ENCODE measurements around the gene NUCKS1. TPM values are rescaled to one million over a fixed set of nuclear protein-coding genes. Genes with fewer than 3 reads are reported as not detected.

NUCKS1 gene
- total RNA-seq, 1 experiment from 2014 or later = 195 TPM

GRCh38 chr1:205772607-205773032 is 22.6 kb upstream of the NUCKS1 start:
- DNase-seq (ENCODE audit: low spot score) = no peak

GRCh38 chr1:205770618-205771017 is 20.6 kb upstream of the NUCKS1 start:
- no peak for DNase-seq (ENCODE audit: low spot score)

GRCh38 chr1:205769641-205770365 is 19.8 kb upstream of the NUCKS1 start:
- no peak for DNase-seq (ENCODE audit: low spot score)

GRCh38 chr1:205767248-205767647 is 17.3 kb upstream of the NUCKS1 start:
- no peak for DNase-seq (ENCODE audit: low spot score)

GRCh38 chr1:205766570-205766969 is 16.6 kb upstream of the NUCKS1 start:
- no peak for DNase-seq (ENCODE audit: low spot score)

GRCh38 chr1:205766038-205766437 is 16.1 kb upstream of the NUCKS1 start:
- peak; percentile 14 for DNase-seq (ENCODE audit: low spot score)

GRCh38 chr1:205764578-205764977 is 14.6 kb upstream of the NUCKS1 start:
- no peak for DNase-seq (ENCODE audit: low spot score)

- DNase-seq (ENCODE audit: low spot score) = no peak
These were observed 14.0 kb upstream of the NUCKS1 start for GRCh38 chr1:205763980-205764379.

- no peak for DNase-seq (ENCODE audit: low spot score)
These were observed 10.6 kb upstream of the NUCKS1 start for GRCh38 chr1:205760606-205761005.

- DNase-seq (ENCODE audit: low spot score) = no peak
These were observed 6.6 kb upstream of the NUCKS1 start for GRCh38 chr1:205756552-205756951.

GRCh38 chr1:205754857-205755256 is 4.9 kb upstream of the NUCKS1 start:
- DNase-seq (ENCODE audit: low spot score) = no peak

GRCh38 chr1:205751036-205751651 is 1.2 kb upstream of the NUCKS1 start:
- no peak for DNase-seq (ENCODE audit: low spot score)

GRCh38 chr1:205749234-205750137 is 496 bp downstream of the NUCKS1 start:
- peak; percentile 93 for DNase-seq (ENCODE audit: low spot score)

GRCh38 chr1:205748403-205749233 is 1.4 kb downstream of the NUCKS1 start:
- peak; percentile 8 for DNase-seq (ENCODE audit: low spot score)

GRCh38 chr1:205746757-205747412 is 3.1 kb downstream of the NUCKS1 start:
- no peak for DNase-seq (ENCODE audit: low spot score)

GRCh38 chr1:205744403-205744802 is 5.6 kb downstream of the NUCKS1 start:
- DNase-seq (ENCODE audit: low spot score) = no peak

- no peak for DNase-seq (ENCODE audit: low spot score)
These were observed 6.0 kb downstream of the NUCKS1 start for GRCh38 chr1:205743977-205744376.

- no peak for DNase-seq (ENCODE audit: low spot score)
These were observed 8.3 kb downstream of the NUCKS1 start for GRCh38 chr1:205741681-205742080.

- DNase-seq (ENCODE audit: low spot score) = peak; percentile 75
These were observed 10.4 kb downstream of the NUCKS1 start for GRCh38 chr1:205739348-205740160.

GRCh38 chr1:205735218-205735617 is 14.8 kb downstream of the NUCKS1 start:
- no peak for DNase-seq (ENCODE audit: low spot score)

All from H4 (cell line).